HG03378 (cell line): ENCODE measurements around the gene CLCNKB.
"Not testable (repeated sequence)": the region's sequence is repeated elsewhere in the genome, so short reads cannot be mapped to it uniquely, and the experiment has no call there.

Source experiments
- ATAC-seq: cut with Tn5 transposase; IDR thresholded peaks from one replicate; pipeline ENCODE4 v1.9.1; 2021; ENCODE audit warnings: mild to moderate bottlenecking, moderate library complexity; ENCODE audit not compliant: unreplicated experiment

Gene CLCNKB

DNA sequence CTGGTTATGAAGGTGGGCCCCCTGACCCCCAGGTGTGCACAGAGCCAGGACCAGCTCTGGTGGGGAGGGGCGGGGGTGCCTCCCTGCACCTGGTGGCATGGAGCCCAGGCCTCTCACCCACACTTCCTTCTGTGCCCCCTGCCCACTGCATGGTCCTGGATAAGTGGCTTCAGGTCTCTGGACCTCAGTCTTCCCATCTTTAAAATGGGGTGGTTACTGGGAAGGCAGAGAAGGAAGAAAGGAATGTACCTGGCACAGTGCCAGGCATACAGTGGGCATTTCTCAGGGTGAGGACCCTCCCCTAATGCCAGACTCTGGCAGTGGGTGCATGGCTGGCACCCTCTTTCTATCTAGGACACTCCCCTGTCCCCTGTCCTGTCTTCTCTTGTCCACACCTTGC is 14.3 kb upstream of the CLCNKB start:
- no peak for ATAC-seq

DNA sequence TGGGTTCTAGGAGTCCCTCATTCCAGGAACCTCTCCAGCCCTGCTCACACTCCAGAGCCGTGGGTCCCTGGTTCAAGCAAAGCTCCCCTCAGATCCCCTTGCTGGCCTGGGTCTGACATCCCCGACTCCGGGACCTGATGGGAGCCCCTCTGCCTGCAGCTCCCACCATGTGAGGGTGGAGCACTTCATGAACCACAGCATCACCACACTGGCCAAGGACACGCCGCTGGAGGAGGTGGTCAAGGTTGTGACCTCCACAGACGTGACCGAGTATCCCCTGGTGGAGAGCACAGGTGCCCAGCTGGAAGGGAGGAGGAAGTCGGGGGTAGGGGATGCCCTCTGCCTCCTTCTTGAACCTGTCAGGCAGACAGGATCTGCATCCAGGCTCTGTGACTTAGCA is 12.0 kb upstream of the CLCNKB start:
- ATAC-seq, result no peak

DNA sequence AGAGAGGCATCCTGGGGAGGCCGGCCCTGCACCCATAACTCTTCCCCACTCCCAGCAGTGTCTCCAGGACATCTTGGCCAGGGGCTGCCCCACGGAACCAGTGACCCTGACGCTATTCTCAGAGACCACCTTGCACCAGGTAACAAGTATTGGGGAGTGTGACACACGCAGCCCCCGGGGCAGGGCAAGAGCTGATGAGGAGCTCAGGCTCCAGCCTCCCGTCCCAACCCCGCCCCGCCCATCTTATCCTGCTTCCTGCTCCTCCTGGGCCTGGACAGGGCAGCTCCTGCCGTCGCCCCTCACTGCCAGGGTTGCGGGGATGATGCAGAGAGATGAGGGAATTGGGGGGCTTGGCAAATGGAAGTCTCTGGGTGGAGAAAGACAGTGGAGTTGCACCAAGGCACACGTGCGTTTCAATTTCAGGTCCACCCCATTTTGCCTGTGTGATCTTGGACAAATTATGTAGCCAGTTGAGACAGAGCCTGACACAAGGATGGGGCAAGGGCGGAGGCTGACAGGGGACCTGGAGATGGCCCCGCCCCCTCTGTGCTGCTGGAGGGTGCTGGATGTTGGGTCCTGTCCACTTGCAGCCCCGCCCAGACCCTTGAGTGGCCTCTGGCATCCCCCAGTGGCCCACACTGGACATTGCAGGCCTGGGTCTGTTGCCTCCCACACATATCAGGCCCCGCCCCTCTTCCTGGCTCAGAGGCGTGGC is 11.0 kb upstream of the CLCNKB start:
- ATAC-seq, result no peak

DNA sequence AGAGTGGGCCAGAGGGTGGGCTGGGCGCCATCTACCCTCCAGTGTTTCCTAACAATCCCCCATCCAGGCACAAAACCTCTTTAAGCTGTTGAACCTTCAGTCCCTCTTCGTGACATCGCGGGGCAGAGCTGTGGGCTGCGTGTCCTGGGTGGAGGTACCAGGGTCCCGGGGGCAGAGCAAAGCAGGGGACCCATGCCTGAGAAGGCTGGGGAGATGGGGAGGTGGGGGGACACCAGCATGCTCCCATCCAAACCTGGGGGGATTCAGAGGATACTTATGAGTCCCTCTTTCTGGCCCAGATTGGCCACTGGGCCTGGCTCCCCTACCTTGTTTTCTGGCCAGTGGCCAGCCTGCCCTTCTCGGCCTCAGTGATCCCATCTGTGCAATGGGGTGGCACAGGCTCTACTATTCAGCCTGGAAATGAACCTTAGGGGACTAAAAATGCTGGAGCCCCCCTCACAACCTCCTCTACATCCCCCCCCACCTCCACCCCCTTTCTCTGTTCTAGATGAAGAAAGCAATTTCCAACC is 10.4 kb upstream of the CLCNKB start:
- not testable (repeated sequence) for ATAC-seq

DNA sequence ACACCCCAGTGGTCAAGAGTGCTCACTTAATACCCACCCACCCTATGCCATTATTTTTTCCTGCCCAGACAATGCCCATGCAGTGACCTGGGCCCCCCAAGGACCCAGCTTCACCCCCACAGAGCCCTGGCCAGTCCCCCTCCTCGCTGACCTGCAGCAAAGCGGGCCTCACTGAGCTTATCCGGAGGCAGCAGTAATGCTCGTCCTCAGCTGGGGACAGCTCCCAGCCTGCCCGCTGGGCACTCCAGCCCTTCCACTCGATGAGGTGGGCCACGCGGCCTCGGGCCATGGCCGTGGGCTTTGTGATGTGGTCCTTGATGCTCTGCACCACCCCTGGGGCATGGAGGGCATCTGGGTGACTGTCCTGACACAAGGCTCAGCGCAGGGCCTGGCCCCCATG is 7.1 kb upstream of the CLCNKB start:
- not testable (repeated sequence) for ATAC-seq

DNA sequence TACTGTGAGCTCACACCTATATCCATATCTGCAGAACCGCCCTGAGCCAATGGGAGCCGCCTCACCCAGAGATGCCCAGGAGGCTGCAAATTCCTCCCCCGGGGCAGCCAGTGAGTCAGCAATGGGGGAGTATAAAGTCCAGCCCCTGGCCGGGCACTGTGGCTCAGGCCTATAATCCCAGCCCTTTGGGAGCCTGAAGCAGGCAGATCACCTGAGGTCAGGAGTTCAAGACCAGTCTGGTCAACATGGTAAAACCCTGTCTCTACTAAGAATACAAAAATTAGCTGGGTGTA is 5.0 kb upstream of the CLCNKB start:
- no peak for ATAC-seq

DNA sequence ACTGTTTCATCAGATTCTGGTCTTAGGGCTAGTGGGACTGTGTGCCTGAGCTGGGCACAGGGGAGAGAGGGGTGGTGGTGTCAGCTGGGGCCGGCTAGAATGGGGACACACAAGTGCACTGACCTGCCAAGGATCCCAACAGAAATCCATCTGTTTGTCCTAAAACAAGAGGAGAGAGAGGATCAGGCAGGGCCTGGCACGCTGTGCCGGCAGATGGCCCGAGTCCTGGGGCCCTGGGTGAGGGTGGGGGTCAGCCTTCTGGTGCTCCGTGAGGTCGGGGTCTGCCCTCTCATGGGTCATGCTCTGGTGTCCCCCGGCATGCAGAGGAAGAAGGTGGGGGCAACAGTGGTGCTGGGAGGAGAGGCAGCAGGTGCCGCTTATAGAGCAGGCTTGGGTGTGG is 3.7 kb upstream of the CLCNKB start:
- ATAC-seq, result not testable (repeated sequence)

DNA sequence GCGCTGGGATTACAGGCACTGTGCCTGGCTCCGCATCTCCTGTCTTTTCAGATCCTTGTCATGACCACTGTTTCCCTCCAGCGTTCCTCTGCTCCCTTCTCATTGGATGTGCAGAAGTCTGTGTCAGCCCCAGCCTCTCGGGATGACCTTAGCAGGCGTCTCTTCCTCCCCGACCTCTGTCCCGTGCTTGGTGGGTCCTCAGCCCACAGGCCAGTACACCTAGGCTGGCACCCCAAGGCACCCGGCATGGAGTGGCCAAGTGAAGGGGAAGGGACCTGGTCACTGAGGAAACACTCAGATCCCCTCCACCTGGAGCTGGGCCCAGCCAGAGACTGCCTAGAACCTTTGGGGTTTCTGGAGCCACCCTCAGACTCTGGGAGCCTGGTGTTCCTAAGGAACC is 2.4 kb upstream of the CLCNKB start:
- no peak for ATAC-seq

DNA sequence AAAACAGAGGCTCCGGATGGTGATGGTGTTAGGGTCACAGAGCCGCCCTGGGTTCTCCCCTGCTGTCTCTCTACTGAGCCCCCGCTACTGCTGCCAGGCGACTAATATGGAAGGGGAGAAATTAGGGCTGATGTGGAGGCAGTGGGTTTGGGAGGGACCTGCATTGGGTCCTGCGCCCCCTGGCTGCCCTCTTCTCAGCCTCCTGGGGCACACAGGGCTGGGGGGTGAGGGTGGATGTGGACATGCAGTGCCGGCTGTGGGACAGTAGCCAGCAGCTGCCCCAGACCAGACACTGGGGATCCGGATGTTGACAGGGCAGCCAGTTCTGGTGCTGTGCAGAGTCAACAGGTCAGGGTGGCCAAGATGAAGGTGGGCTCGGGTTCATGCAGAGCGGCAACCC is 1.5 kb upstream of the CLCNKB start:
- ATAC-seq, result no peak

DNA sequence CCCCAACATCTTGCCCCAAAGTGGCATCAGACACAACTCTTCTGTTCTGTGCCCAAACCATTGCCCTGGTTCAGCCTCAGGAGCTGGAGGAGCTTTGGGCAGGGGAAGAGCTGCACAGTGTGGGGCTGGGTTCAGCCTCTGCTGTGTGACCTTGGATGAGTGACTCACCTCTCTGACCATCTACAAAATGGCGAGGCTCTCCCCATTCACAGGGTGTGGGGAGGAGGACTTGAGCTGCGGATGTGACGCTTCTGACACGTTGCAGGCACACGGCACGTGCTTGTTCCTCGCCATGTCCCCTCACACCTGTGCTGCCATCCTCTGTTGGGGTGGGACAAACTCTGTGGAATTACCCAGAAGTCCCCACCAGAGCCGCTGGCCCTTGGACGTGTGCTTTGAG is 928 bp upstream of the CLCNKB start:
- ATAC-seq, result not testable (repeated sequence)

DNA sequence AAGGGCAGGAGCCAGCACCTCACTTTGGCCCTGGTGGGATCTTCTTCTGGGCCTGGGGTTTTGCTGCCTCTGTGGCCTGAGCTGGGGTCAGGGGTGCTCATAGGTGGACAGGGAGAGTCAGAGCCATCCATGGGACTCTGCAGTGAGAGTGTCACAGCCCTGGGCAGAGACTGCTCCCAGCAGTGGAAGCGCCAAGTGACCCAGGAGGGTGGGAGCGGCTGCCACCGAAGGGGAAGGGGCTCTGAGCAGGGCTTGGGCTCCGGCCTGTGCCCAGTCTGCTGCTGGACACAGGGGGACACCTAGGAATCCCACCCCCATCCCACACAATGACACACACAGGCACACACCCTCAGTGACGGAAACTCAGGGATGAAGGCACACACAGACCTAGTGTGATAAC is 368 bp downstream of the CLCNKB start:
- ATAC-seq, result no peak

DNA sequence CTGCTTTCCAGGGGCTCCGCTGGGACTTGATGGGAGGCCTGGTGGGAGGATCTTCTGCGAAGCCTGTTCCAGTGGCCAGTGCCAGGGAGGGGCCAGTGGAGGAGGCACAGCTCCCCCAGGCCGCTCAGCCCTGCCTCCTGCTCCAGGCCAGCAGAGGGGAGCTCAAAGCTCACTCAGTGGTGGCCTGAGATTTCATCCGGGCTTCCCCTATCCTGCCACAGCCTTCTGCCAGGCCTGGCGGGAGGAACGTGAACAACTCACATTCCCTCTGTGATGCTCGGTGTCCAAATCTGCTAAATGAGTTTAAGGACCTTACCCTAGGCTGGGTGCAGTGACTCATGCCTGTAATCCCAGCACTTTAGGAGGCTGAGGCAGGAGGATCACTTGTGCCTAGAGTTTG is 3.3 kb downstream of the CLCNKB start:
- no peak for ATAC-seq

DNA sequence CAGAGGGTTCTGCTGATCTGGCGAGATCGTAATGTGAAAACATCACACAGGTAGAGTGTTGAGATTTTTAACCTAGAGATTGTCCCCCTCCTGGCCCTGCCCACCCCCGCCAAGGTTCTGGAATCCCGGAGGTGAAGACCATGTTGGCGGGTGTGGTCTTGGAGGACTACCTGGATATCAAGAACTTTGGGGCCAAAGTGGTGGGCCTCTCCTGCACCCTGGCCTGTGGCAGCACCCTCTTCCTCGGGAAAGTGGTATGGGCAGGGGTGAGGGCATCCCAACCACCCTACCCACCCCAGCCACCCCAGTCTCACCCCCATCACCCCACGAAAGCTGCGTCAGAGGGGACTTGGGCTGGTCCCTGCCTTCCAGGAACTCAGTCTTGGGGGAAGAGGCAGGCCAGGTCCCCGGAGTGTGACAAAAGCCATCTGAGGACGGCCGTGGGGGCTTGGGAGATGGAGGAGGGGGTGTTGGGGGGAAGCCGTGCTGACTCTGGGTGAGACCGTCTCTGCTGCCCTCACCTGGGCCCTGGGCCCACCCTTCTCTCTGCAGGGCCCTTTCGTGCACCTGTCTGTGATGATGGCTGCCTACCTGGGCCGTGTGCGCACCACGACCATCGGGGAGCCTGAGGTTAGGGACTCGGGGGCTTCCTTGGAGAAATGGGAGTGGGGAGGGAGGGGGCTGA is 4.4 kb downstream of the CLCNKB start:
- no peak for ATAC-seq

DNA sequence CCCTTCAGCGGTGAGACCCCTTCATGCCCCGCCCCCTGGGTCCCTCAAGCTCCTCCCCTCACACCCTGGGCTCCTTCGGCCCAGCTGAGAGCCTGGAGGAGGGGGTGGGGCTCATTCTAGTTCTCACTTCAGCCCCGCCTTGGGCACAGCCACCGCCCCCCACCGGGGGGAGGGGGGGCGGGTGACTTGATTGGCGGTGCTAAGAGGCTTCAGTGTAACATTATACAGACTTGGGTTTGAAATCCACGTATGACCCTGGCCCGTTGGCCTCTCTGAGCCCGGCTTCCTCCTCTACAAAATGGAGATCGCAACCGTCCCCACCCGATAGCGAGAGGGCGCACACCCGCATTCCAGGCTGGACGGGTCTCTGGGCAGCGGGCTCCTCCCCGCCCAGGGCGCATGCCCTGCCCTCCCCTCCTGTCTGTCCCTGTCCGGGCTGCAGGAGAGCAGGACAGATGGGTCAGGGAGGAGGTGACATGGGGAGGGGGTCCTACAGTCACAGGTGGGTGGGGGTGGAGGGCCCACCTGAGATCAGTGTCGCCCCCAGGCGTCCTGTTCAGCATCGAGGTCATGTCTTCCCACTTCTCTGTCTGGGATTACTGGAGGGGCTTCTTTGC is 5.1 kb downstream of the CLCNKB start:
- ATAC-seq, result no peak

DNA sequence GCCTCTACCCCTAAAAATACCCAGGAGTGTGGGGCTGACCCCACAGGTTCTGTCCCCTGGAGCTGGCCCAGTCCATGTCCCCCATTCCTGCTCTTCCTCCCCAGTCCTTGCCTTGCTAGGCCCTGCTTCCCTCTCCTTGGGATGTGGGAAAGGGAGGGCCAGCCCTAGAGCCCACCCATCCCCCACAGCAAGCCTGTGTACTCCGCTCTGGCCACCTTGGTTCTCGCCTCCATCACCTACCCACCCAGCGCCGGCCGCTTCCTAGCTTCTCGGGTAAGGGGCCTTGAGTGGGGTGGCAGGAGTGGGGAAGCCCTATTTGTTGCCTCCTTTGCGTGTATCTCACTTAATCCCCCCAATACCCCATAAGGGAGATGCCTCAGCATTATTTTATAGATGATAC is 6.7 kb downstream of the CLCNKB start:
- ATAC-seq, result no peak

DNA sequence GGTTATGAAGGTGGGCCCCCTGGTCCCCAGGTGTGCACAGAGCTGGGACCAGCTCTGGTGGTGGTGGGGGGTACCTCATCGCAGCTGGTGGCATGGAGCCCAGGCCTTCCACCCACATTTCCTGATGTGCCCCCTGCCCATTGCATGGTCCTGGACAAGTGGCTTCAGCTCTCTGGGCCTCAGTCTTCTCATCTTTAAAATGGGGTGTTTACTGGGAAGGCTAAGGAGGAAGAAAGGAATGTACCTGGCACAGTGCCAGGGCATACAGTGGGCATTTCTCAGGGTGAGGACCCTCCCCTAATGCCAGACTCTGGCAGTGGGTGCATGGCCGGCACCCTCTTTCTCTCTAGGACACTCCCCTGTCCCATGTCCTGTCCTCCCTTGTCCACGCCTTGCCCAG is 7.5 kb downstream of the CLCNKB start:
- no peak for ATAC-seq

DNA sequence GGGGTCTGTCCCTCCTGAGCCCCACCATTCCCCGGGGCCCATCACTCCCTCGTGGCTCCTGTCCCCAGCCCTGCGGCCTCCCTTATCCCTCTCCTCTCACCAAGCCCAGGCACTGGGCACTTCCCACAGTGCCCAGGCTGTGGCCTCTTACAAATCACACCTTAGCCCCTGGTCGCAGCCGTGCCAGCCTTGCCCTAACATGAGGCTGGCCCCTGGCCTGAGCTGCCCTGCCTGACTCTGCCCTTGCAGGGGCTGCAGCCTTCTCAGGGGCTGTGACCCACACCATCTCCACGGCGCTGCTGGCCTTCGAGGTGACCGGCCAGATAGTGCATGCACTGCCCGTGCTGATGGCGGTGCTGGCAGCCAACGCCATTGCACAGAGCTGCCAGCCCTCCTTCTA is 8.4 kb downstream of the CLCNKB start:
- ATAC-seq, result not testable (repeated sequence)

DNA sequence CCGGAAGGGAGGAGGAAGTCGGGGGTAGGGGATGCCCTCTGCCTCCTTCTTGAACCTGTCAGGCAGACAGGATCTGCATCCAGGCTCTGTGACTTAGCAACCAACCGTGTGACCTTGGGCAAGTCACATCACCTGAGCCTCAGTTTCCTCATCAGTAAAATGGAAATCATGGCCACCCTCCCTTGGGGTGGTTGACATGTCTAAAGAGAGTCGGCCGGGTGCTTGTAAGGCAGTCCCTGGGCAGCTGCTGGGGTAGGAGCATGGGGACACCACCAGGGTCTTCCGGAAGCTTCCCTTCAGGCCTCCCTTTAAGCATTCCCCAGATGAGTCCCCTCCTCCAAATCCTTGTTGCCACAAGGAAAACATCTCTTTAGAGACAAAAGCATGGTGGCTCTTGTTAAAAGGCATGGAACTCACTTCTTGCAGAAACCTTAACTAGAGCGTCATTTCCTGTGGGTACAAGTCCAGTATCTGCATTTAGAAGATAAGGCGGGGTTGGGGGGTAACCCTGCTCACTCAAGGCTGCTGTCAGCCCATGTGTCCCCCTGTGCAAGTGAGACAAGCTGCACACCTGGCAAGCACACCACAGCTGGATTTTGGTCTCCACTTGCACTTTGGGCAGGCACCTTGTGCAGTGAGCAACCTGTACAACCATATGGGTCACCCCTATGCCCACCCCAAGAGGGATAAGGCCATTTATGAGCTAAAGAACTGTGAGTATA is 10.4 kb downstream of the CLCNKB start:
- no peak for ATAC-seq

DNA sequence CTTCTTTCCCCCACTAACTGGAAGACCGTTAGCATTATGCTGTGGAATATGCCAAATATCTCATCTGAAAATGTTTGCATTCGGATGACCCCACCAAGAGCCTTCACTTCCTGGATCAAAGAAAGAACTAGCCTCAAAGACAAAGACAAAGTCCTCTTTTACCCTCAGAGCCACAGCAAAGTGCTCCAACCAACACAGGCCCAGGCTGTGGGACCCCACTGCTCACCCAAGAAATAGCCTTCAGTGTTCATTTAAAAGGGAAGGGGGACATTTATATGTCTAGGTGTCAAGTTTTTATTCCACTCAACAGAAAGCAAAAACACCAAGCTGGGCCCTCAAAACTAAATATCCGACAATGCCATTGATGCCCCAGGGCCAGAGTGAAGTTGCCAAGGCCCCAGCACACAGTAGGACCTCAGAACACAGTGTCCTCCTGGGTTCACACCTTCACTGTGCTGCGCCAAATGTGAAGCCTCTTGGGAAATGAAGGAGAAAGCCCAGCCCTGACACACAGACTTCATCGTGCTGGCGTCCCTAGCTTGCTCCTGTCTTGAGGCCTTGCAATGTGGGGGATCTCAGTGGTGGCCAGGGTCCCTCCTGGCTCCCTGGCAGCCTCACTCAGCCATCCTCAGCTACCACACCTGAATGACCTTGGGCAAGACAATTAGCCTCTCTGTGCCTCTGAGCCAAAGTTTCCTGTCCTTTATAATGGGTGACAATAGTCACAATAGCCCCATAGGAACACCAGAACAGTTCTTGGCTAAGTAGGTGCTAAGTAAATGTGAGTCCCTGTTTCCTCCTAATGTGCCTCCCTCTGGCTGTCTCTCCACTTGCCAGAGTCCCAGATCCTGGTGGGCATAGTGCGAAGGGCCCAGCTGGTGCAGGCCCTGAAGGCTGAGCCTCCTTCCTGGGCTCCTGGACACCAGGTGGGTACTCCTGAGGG is 11.3 kb downstream of the CLCNKB start:
- ATAC-seq, result no peak
